OCI-LY3 (cell line): ENCODE results near the gene NUB1.

Experiments used
- H2AFZ ChIP-seq: fragments of 200-600, 300-600 bp; shearing (Covaris generic); 2 replicates; pipeline ENCODE4 v1.6.0; 2014; ENCODE audit warnings: antibody characterized with exemption, low read depth, low read length
- H3K27ac ChIP-seq: fragments of 200-600, 300-600 bp; sonication (generic); 2 replicates; pipeline ENCODE4 v1.5.1; 2014; ENCODE audit warnings: mild to moderate bottlenecking, low read length, moderate library complexity, mixed read lengths
- H3K27me3 ChIP-seq: fragments of 200-600, 300-600 bp; sonication (generic); 2 replicates; pipeline ENCODE4 v1.6.1; 2014; ENCODE audit warnings: low read depth, low read length, mixed read lengths
- H3K36me3 ChIP-seq: fragments of 200-600, 300-600 bp; sonication (generic); replicated peaks from 2 replicates; pipeline ENCODE3; 2014; ENCODE audit warnings: low read depth, low read length, mixed read lengths
- H3K4me1 ChIP-seq: fragments of 300-600, 200-600 bp; sonication (generic); 2 replicates; pipeline ENCODE4 v1.6.1; 2014; ENCODE audit warnings: low read length, mixed read lengths
- H3K4me2 ChIP-seq: fragments of 200-600, 300-600 bp; sonication (generic); 2 replicates; pipeline ENCODE4 v1.6.1; 2014; ENCODE audit warnings: low read length, mixed read lengths
- H3K4me3 ChIP-seq: fragments of 300-600, 200-600 bp; sonication (generic); 2 replicates; pipeline ENCODE4 v1.5.1; 2014; ENCODE audit warnings: antibody characterized with exemption, mild to moderate bottlenecking, low read length, moderate library complexity
- H3K79me2 ChIP-seq: fragments of 300-600, 200-600 bp; shearing (Covaris generic); 2 replicates; pipeline ENCODE4 v1.6.1; 2014; ENCODE audit warnings: mild to moderate bottlenecking, low read length, mixed read lengths
- H3K9ac ChIP-seq: fragments of 300-600, 200-600 bp; shearing (Covaris generic); 2 replicates; pipeline ENCODE4 v1.6.0; 2014; ENCODE audit warnings: mild to moderate bottlenecking, low read length, moderate library complexity
- H3K9me3 ChIP-seq: fragments of 200-600, 300-600 bp; shearing (Covaris generic); 2 replicates; pipeline ENCODE4 v1.6.1; 2014; ENCODE audit warnings: low read length, mixed read lengths; ENCODE audit not compliant: insufficient read depth
- H4K20me1 ChIP-seq: fragments of 200-600, 300-600 bp; sonication (generic); 2 replicates; pipeline ENCODE4 v1.6.1; 2016; ENCODE audit warnings: low read length, mixed read lengths; ENCODE audit not compliant: insufficient read depth
- EZH2phosphoT487 ChIP-seq: fragments of 200-600 bp; shearing (Covaris generic); IDR thresholded peaks from 2 replicates; pipeline ENCODE4 v1.6.1; 2018; ENCODE audit warnings: antibody characterized with exemption, mixed run types, low read depth
- TF ChIP-seq, protein P1 (sequence below): fragments of 200-600, 300-600 bp; sonication (generic); IDR thresholded peaks from 2 replicates; pipeline ENCODE4 v1.5.1; 2014; ENCODE audit warnings: antibody characterized with exemption, low read length, low read depth

NUB1 gene

DNA sequence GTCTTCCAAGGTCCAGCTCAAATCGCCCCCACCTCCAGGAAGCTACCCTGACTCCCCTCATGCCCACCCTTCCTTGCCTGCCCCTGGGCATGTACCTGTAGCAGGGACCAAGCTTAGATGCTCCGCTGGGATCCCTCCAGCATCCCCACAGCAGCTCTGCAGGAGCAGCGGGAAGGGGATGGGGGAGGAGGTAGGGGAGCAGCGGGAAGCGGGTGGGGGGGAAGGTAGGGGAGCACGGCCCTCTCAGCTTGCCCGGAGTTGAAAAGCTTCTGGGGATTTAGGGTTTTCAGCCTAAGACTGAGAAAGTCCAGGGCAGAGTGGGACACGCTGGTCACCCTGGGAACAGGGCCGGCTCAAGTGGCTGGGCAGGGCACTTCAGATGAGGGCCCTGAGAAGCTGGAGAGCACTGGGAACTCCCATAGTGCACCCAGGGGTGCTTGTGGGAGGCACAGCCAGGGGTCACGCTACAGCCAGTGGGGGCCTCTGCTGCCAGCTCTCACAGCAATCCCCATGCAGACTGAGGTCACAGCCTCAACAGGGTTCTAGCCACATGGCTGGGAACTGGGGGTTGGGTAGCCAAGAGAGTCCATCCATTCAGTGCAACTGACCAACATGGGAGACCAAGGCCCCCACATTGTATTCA is 54.8 kb downstream of the NUB1 start:
- no peaks in the 10 kb centered on the region for H3K79me2 ChIP-seq
- H3K27ac ChIP-seq: no peak overlapping the region
- peaks cover 6% of the 10 kb centered on the region; the same call in 1 of the 2 replicates for H3K27me3 ChIP-seq
- no peak overlapping the region for H3K4me3 ChIP-seq
- H3K9me3 ChIP-seq: no peaks in the 10 kb centered on the region
- H4K20me1 ChIP-seq: peaks cover 3% of the 10 kb centered on the region; the same call in 1 of the 2 replicates
- H3K9ac ChIP-seq: no peak overlapping the region
- no peak overlapping the region for H2AFZ ChIP-seq
- no peak overlapping the region for H3K4me2 ChIP-seq
- H3K36me3 ChIP-seq: no peaks in the 10 kb centered on the region
- H3K4me1 ChIP-seq: peaks cover 14% of the 10 kb centered on the region
- TF ChIP-seq, protein P1, sequence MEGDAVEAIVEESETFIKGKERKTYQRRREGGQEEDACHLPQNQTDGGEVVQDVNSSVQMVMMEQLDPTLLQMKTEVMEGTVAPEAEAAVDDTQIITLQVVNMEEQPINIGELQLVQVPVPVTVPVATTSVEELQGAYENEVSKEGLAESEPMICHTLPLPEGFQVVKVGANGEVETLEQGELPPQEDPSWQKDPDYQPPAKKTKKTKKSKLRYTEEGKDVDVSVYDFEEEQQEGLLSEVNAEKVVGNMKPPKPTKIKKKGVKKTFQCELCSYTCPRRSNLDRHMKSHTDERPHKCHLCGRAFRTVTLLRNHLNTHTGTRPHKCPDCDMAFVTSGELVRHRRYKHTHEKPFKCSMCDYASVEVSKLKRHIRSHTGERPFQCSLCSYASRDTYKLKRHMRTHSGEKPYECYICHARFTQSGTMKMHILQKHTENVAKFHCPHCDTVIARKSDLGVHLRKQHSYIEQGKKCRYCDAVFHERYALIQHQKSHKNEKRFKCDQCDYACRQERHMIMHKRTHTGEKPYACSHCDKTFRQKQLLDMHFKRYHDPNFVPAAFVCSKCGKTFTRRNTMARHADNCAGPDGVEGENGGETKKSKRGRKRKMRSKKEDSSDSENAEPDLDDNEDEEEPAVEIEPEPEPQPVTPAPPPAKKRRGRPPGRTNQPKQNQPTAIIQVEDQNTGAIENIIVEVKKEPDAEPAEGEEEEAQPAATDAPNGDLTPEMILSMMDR: no peak
- no peak for TF ChIP-seq EZH2phosphoT487

DNA sequence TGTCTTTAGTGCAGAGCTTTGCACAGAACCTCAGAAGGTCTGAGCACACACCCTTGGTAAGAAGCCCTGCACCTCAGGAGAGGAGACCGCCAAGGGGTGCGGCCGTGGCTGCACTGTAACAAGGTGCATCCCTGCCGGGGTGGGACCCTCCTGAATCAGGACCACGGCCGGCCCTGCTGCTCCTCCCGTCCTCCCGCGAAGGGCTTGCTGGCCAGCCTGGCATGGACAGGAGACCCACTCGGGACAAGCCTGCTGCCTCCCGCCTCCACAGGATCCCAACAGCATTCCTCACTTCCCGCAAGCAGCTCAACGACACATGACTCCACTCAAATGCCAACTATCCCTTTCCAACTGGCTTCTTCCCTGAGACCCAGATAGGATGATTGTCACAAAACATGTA is 55.4 kb downstream of the NUB1 start:
- Histone ChIP-seq H3K27me3 (peaks cover 7% of the 10 kb centered on the region; the same call in 1 of the 2 replicates), H4K20me1 (peaks cover 3% of the 10 kb centered on the region; the same call in 1 of the 2 replicates), H3K4me1 (peaks cover 14% of the 10 kb centered on the region), H3K79me2 (no peaks in the 10 kb centered on the region), H3K27ac (no peak overlapping the region), H2AFZ (no peak overlapping the region), H3K9me3 (no peaks in the 10 kb centered on the region), H3K4me3 (no peak overlapping the region), H3K36me3 (no peaks in the 10 kb centered on the region), H3K9ac (no peak overlapping the region), H3K4me2 (no peak overlapping the region)
- TF ChIP-seq EZH2phosphoT487: no peak
- TF ChIP-seq, protein P1: no peak

DNA sequence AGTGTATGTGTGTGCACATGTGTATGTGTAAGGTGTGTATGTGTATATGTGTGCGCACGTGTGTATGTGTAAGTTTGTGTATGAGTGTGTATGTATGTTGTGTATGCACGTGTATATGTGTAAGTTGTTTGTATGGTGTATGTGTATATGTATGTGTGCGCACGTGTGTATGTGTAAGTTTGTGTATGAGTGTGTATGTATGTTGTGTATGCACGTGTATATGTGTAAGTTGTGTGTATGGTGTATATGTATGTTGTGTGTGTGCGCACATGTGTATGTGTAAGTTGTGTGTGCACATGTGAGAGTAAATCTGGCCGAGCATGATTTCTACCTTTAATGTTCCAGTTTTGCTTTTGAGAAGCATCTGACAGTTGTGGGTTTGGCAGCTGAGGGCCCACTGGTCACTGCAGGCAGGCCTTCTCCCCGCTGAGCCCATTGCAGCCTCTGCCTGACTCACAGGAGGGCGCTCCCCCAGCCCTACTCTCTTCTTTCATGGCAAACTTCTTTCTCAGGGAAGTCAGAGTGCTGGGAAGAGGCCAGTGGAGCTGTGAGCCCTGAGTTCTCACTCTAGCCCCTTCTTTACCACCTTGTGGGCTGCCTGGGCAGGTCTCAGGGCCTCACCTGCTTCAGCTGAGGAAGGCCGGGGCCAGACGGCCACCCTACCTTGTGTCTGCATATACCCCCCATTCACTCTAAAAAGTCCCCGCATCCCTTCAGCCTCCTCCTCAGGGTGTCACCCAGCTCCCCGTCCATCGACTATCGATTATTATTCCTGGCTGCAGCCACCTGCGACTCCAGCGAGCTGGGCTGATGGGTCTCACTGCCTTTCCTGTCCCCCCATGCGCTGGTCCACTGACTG is 57.1 kb downstream of the NUB1 start:
- Histone ChIP-seq H3K4me1 (peaks cover 14% of the 10 kb centered on the region), H2AFZ (no peak overlapping the region), H3K4me2 (no peak overlapping the region), H3K27ac (no peak overlapping the region), H3K27me3 (peaks cover 21% of the 10 kb centered on the region), H3K9ac (no peak overlapping the region), H3K4me3 (no peak overlapping the region), H3K36me3 (no peaks in the 10 kb centered on the region), H3K79me2 (no peaks in the 10 kb centered on the region), H4K20me1 (peaks cover 3% of the 10 kb centered on the region; the same call in 1 of the 2 replicates), H3K9me3 (no peaks in the 10 kb centered on the region)
- TF ChIP-seq EZH2phosphoT487: no peak
- TF ChIP-seq, protein P1: no peak

DNA sequence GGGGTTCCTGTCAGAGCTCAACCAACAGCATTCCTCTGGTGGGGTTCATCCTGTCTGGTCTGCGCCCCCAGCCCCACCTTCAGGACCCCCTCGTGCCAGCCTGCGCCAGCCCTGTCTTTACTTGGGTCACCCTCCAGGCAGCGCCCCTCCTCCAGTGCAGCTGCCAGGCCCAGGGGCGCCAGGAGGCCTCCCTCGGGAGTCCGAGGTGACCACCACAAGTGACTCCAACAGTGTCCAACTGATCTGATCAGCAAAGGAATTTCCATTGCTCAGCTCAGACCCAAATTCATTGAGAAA is 57.6 kb downstream of the NUB1 start:
- Histone ChIP-seq H3K79me2 (no peaks in the 10 kb centered on the region), H3K4me1 (peaks cover 14% of the 10 kb centered on the region), H2AFZ (no peak overlapping the region), H3K4me2 (no peak overlapping the region), H3K36me3 (no peaks in the 10 kb centered on the region), H3K9me3 (no peaks in the 10 kb centered on the region), H3K9ac (no peak overlapping the region), H4K20me1 (peaks cover 3% of the 10 kb centered on the region; the same call in 1 of the 2 replicates), H3K27me3 (peaks cover 26% of the 10 kb centered on the region), H3K27ac (no peak overlapping the region), H3K4me3 (no peak overlapping the region)
- no peak for TF ChIP-seq EZH2phosphoT487
- TF ChIP-seq, protein P1: no peak
